IMR-90 (cell line): ENCODE measurements around the gene NT5C3B. TPM values are rescaled to one million over a fixed set of nuclear protein-coding genes. Genes with fewer than 3 reads are reported as not detected.

Source experiments
- ATAC-seq: fragments of 200-7000 bp; cut with Tn5 transposase; 2 replicates; pipeline ENCODE4 v1.9.1; 2020; ENCODE audit warnings: low read depth, mild to moderate bottlenecking, moderate library complexity
- BruUV-seq: library from RNA; stranded (reverse); fragments of 400-500 nt; replicated peaks from 2 replicates; lab custom pipeline; 2021; lab: Mats Ljungman, UMichigan
- CTCF ChIA-PET: fragments of 300-600 bp; formaldehyde crosslinking; extraction: SDS; loops from one replicate; lab custom pipeline; 2021; ENCODE audit warnings: antibody characterized with exemption; lab: Yijun Ruan, JAX
- POLR2A ChIA-PET: fragments of 300-600 bp; sonication (Branson Sonifier 250); formaldehyde crosslinking; loops from one replicate; lab custom pipeline; 2022; ENCODE audit warnings: antibody characterized with exemption; ENCODE audit not compliant: unreplicated experiment; lab: Charles Lee
- DNase-seq: peaks from one replicate; pipeline ENCODE4 v3.0.0; 2013
- H2AFZ ChIP-seq: replicated peaks from 2 replicates; pipeline ENCODE3; 2013; ENCODE audit warnings: low read length, mild to moderate bottlenecking; ENCODE audit not compliant: poor library complexity
- H2AK5ac ChIP-seq: 2 replicates; pipeline ENCODE4 v1.6.1; 2013; ENCODE audit warnings: low read depth, low read length, inconsistent platforms
- H2AK9ac ChIP-seq: replicated peaks from 2 replicates; pipeline ENCODE3; 2013; ENCODE audit warnings: mild to moderate bottlenecking, low read depth, low read length, moderate library complexity; ENCODE audit not compliant: poor library complexity
- H2BK120ac ChIP-seq: 2 replicates; pipeline ENCODE4 v1.6.1; 2013; ENCODE audit warnings: low read depth, low read length, inconsistent platforms
- H2BK15ac ChIP-seq: 3 replicates; pipeline ENCODE4 v1.6.1; 2013; ENCODE audit warnings: low read depth, low read length, inconsistent platforms
- H2BK20ac ChIP-seq: 2 replicates; pipeline ENCODE4 v1.6.1; 2013; ENCODE audit warnings: low read depth, mild to moderate bottlenecking, inconsistent platforms, low read length, moderate library complexity
- H2BK5ac ChIP-seq: 2 replicates; pipeline ENCODE4 v1.6.1; 2013; ENCODE audit warnings: mild to moderate bottlenecking, low read depth, low read length, inconsistent platforms; ENCODE audit not compliant: poor library complexity, severe bottlenecking
- H3K14ac ChIP-seq: replicated peaks from 2 replicates; pipeline ENCODE4 v1.6.1; 2013; ENCODE audit warnings: low read depth, low read length, inconsistent platforms
- H3K18ac ChIP-seq: 2 replicates; pipeline ENCODE4 v1.6.1; 2013; ENCODE audit warnings: low read depth, low read length, control low read depth
- H3K23ac ChIP-seq: 2 replicates; pipeline ENCODE4 v1.6.1; 2013; ENCODE audit warnings: low read depth, low read length, inconsistent platforms
- H3K27ac ChIP-seq: 2 replicates; pipeline ENCODE4 v1.5.1; 2013; ENCODE audit warnings: mild to moderate bottlenecking, control low read depth, low read length; ENCODE audit not compliant: insufficient read depth
- H3K27me3 ChIP-seq: 2 replicates; pipeline ENCODE4 v1.6.1; 2013; ENCODE audit warnings: low read length; ENCODE audit not compliant: control insufficient read depth, insufficient read depth
- H3K36me3 ChIP-seq: 2 replicates; pipeline ENCODE4 v1.6.1; 2013; ENCODE audit warnings: low read length, mixed read lengths; ENCODE audit not compliant: control insufficient read depth, insufficient read depth
- H3K4ac ChIP-seq: 2 replicates; pipeline ENCODE4 v1.6.1; 2013; ENCODE audit warnings: low read depth, low read length, inconsistent platforms
- H3K4me1 ChIP-seq: 2 replicates; pipeline ENCODE4 v1.6.1; 2013; ENCODE audit warnings: low read length, mixed read lengths; ENCODE audit not compliant: control insufficient read depth, insufficient read depth
- H3K4me2 ChIP-seq: 2 replicates; pipeline ENCODE4 v1.6.1; 2013; ENCODE audit warnings: low read depth, mild to moderate bottlenecking, control low read depth, low read length, moderate library complexity
- H3K4me3 ChIP-seq: 2 replicates; pipeline ENCODE4 v1.5.1; 2013; ENCODE audit warnings: low read depth, mild to moderate bottlenecking, control low read depth, low read length, moderate library complexity; ENCODE audit not compliant: insufficient read depth
- H3K56ac ChIP-seq: 2 replicates; pipeline ENCODE4 v1.6.1; 2013; ENCODE audit warnings: low read length, inconsistent platforms; ENCODE audit not compliant: insufficient read depth; ENCODE audit errors: extremely low read depth
- H3K79me1 ChIP-seq, 2 experiments: 2 replicates each; pipeline ENCODE4 v1.6.1; 2013; ENCODE audit warnings: low read length in 2 of 2, inconsistent platforms in 1 of 2, low read depth in 1 of 2
- H3K9ac ChIP-seq: 2 replicates; pipeline ENCODE4 v1.6.1; 2013; ENCODE audit warnings: low read depth, low read length, control low read depth
- H3K9me1 ChIP-seq: 2 replicates; pipeline ENCODE4 v1.6.1; 2013; ENCODE audit warnings: low read length, inconsistent platforms; ENCODE audit not compliant: insufficient read depth
- H3K9me3 ChIP-seq: 2 replicates; pipeline ENCODE4 v1.6.1; 2013; ENCODE audit warnings: low read length; ENCODE audit not compliant: control insufficient read depth, insufficient read depth
- H4K20me1 ChIP-seq: 2 replicates; pipeline ENCODE4 v1.6.1; 2013; ENCODE audit warnings: low read length, inconsistent platforms; ENCODE audit not compliant: insufficient read depth
- H4K5ac ChIP-seq: 2 replicates; pipeline ENCODE4 v1.6.1; 2013; ENCODE audit warnings: mild to moderate bottlenecking, low read depth, low read length, control low read depth
- H4K8ac ChIP-seq, 2 experiments: 2 replicates each; pipeline ENCODE4 v1.6.1; 2013; ENCODE audit warnings: low read depth in 2 of 2, low read length in 2 of 2, control low read depth in 1 of 2, inconsistent platforms in 1 of 2
- H4K91ac ChIP-seq: 2 replicates; pipeline ENCODE4 v1.6.1; 2013; ENCODE audit warnings: low read depth, low read length, inconsistent platforms; ENCODE audit not compliant: insufficient read depth
- FOS ChIP-seq: fragments of 150-350 bp; IDR thresholded peaks from 2 replicates; pipeline ENCODE4 v1.6.1; 2016; ENCODE audit warnings: low read depth, low read length
- WGBS, 2 experiments: methylation state at CpG; one replicate each; pipeline versions ENCODE4 v1.1.5 to v1.1.7; 2013; ENCODE audit warnings: missing lambda C conversion rate in 2 of 2; ENCODE audit not compliant: insufficient read length in 1 of 2; ENCODE audit errors: extremely low coverage in 2 of 2; 5-methylcytosine and 5-hydroxymethylcytosine counted together
- dilution Hi-C: fragments of 300-500 bp; cut with HindIII; formaldehyde crosslinking; loops from one replicate; pipeline ENCODE4 v1.14.3; 2018; ENCODE audit warnings: low sequenced_read_pairs; ENCODE audit not compliant: unreplicated experiment
- in situ Hi-C: fragments of 300-500 bp; cut with MboI; formaldehyde crosslinking; loops from 3 replicates; pipeline ENCODE4 v1.14.3; 2019; ENCODE audit warnings: low sequenced_read_pairs, inconsistent platforms, mixed read lengths
- intact Hi-C: fragments of 100-400 bp; cut with micrococcal nuclease; formaldehyde crosslinking; loops from 2 replicates; pipeline ENCODE4 v1.10.0; 2022
- polyA plus RNA-seq, 3 experiments: library from polyadenylated mRNA; depleted of rRNA; stranded (reverse); fragments of >200 nt; gene quantifications; 2 replicates each; pipeline ENCODE4 v1.2.3, GENCODE V29; 2012; ENCODE audit warnings: low replicate concordance in 1 of 3
- total RNA-seq: library from RNA; depleted of rRNA; stranded (reverse); fragments of >200 nt; gene quantifications from 2 replicates; pipeline ENCODE4 v1.2.3, GENCODE V29; 2012

NT5C3B gene
- total and polyA plus RNA-seq, 2 of the 4 experiments (the other 2 are of a cell fraction) = 59.9 to 92.7 TPM

GRCh38 chr17:41869426-41869825 lies 33.4 kb upstream of the NT5C3B start:
- Histone ChIP-seq H3K9me1 (0 out of 2 replicates have a peak, but pooled peaks cover 3% of the 10 kb centered on the region), H2BK5ac (no peak overlapping the region), H2AK5ac (no peak overlapping the region), H2BK120ac (no peak overlapping the region), H3K4me3 (no peak overlapping the region), H4K5ac (no peak overlapping the region), H2BK20ac (no peak overlapping the region), H3K4me1 (0 out of 2 replicates have a peak, but pooled peaks cover 2% of the 10 kb centered on the region), H2AFZ (no peak overlapping the region), H2BK15ac (no peak overlapping the region), H3K56ac (no peak overlapping the region), H3K79me1 (peaks cover 4 to 35% of the 10 kb centered on the region in 2 experiments), H3K23ac (no peak overlapping the region; the same call in 1 of the 2 replicates), H3K9ac (no peak overlapping the region), H4K20me1 (0 out of 2 replicates have a peak, but pooled peaks cover 7% of the 10 kb centered on the region), H3K14ac (no peak overlapping the region), H3K27me3 (no peaks in the 10 kb centered on the region), H3K4ac (no peak overlapping the region), H3K36me3 (peaks cover 55% of the 10 kb centered on the region), H3K18ac (no peak overlapping the region), H3K9me3 (no peaks in the 10 kb centered on the region), H4K91ac (no peak overlapping the region), H3K4me2 (no peak overlapping the region), H4K8ac (no peak overlapping the region), H3K27ac (no peak overlapping the region), H2AK9ac (no peak overlapping the region)
- DNase-seq (no peak), ATAC-seq (no peak)
- no peak for TF ChIP-seq FOS
- dilution Hi-C loops (no loop called here), intact Hi-C loops (loop anchor here (5.0 kb wide), 1 partner anchor 132 kb away; no protein-coding TSS in a partner anchor), in situ Hi-C loops (no loop called here)
- ChIA-PET CTCF (no interaction called here), POLR2A (no interaction called here)
- no TSS peak for BruUV-seq
- 73% methylated on average over 3 of the region's 9 CpGs; no CpG with 5 or more reads in 1 of the 2 experiments for WGBS, 2 experiments
